Hepatic stellate cell (primary cell): ENCODE measurements around the gene ARMC7.
A peak's percentile ranks its signal among the peaks of the same experiment; 100 is the strongest.
"Not testable (repeated sequence)": the region's sequence is repeated elsewhere in the genome, so short reads cannot be mapped to it uniquely, and the experiment has no call there.

ENCODE experiments used
- DNase-seq: peaks from one replicate; pipeline ENCODE4 v3.0.0; 2011; ENCODE audit warnings: low spot score

ARMC7 gene

DNA sequence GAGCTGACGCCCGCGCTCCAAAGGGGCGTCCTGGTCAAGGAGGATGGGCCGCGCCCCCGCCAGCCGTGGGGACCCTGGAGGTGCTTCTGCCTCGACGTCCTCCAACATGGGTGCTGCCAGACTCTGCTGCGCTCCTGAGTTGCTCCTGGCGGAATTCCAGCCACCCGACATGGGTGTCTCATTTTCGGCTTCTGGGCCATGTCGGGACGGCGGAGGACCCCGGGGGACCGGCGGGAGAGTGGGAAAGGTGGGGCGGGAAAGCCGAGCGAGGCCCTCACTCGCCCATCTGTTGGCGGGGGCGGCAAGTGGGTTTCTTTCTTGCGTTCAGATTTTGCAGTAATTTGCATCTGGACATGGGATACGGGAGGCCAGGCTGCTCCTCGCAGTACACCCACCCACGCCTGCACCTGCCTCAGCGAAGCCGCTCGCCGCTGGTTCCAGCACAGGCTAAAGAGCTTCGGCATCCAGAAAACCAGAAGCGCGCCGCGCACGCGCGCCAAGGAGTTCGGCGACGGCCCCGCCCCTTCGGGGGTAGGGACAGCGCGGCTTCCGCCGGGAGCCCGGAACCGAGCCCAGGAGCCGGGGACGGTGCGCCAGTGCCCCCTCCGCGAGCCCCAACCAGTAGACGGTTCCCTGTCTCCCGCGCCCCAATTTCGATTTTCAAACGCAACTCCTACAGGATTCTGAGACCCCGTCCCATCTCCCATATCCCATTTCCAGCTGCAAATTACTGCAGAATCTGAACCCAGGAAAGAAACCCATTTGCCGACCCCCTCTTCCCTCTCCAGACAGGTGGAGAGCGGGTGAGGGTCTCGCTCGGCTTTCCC, at the start of gene ARMC7:
Gene ARMC7 (plus strand): TSS at position 563 of the 827 bp plus-strand sequence. CDS start 320 bp downstream, outside the sequence.
- DNase-seq, result peak; percentile 98

DNA sequence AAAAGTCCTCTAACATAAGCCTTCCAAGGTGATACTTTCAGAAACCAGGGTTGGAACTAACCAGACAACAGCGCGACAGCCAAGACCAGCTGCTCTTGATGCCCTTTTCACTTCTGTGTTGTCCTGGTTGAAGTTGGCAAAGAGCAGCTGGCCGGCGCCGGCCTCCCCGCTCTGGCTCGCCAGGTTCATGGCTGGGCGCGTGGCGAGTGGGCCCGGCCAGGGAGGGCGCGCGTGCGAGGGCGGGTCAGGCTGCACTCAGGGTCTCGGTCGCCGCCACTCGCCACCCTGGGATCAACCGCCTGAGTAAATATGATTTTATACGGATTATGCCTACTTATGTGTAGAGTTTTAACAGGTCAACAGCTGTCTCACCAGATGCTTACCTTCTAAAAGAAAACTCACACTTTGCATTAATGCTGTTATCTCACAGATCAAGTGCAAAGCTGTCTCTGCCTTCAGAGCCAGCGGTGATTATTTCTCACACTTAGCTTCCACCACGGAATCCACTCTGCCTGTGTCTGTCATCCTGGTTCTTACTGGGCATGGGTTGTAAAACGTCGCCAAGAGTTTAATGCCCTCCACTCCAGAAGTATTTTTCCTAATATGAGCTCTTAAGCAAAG, 49.2 kb upstream of the ARMC7 start:
- no peak for DNase-seq

DNA sequence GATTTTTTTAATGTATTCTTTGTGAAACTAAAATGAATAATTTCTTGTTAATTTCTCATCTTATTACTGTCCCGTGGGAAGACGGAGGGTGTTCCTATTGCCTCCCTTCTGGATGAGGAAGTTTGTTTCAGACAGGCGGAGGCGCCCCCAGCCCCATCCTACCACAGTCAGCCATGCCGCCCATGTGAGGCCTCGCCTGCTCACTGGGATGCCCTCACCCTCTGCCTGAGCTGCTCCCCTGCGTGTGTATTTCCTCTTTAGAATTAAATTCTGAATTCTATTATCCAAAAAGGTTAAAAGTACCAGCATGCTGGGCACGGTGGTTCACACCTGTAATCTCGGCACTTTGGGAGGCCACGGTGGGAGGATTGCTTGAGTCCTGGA, 48.7 kb upstream of the ARMC7 start:
- no peak for DNase-seq

DNA sequence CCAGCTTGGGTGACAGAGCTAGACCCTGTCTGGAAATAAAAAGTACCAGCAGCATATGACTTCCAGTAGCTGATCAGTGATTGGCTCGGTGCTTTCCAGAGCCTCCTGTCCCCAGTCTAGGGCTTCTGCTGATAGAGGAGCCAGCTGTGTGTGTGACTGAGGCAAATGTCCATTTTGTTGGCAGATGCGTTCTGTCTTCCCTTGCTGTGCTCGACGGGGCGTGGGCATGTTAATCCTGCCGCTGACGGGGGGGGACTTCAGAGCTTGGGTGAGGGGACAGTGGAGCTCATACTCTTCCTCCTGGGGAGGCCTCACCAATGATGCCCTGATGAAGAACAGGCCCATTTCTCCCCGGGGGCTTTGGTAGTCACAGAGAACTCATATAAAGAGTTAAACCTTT, 48.2 kb upstream of the ARMC7 start:
- DNase-seq, result no peak

DNA sequence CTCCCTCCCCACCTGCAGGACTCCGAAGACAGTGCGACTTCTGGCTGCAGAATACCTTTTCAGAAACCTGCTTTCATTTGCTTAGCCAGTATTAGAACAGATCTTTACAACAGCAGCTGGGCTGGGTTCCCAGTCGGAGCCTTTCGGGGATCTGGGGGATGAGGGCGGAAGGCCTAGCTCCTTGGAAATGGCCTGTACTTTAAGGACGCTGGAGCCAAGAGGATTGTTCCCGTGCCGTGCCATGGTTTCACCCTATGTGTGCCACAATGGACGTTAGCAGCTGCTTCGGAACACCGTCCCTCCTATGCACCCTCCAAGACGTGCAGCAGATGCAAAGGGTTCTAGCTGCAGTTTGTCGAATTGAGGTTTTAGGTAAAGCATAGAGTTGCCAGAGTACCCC, 46.6 kb upstream of the ARMC7 start:
- DNase-seq, result no peak

DNA sequence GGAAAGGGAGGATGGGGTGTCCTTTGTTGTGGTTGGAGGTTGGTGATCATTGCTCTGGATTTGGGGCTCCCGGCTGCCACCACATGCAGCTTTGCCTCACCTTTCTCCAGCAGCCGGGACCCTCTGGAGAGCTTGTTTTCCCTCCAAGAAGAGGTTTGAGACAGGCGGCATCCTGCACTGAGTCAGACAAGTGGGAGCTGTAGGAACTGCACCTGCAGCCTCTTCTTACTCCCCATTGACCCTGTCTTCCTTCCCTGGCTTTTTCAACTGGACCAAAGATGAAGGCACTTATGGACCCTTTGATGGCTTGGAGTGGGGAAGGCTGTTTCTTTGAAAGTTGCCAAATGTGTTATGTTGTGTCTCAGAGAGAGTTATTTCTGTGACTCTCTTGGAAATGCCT, 46.1 kb upstream of the ARMC7 start:
- no peak for DNase-seq

DNA sequence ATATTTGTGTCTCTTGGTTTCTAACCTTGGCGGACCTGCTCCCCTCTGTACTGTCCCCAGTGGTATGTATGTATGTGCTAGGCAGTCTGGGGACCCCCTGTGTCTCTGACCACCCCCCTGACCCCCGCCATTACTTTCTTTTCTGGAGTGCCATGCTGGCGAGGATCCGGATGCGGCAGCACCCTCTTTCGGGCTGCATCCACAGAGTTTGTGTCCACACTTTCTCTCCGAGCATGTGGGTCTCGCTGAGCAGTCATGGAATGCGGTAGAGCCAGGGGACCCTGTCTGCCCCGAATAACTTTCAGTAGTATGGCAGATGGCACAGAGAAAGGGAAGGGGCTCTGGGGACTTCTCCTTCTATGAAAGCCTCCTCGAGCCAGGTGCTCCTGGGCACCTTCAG, 45.7 kb upstream of the ARMC7 start:
- DNase-seq, result no peak

DNA sequence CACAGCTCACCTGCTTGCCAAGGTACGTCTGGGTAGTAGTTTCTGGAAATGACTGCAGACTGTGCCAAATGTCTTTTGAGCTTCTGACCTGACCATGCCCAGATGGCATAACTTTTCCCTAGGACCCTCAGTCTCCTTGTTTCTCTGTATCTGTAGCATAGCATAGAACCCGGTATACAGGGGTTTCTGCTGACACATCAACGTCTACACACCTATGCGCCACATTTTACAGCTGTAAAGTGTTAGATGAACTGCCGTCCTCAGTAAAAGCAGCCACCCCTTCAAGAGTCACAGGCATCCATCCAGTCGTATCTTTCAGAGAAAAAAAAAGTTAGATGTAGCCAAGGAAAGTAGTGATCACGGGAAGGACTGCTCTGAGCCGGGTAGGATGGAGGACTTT, 45.3 kb upstream of the ARMC7 start:
- DNase-seq, result no peak

DNA sequence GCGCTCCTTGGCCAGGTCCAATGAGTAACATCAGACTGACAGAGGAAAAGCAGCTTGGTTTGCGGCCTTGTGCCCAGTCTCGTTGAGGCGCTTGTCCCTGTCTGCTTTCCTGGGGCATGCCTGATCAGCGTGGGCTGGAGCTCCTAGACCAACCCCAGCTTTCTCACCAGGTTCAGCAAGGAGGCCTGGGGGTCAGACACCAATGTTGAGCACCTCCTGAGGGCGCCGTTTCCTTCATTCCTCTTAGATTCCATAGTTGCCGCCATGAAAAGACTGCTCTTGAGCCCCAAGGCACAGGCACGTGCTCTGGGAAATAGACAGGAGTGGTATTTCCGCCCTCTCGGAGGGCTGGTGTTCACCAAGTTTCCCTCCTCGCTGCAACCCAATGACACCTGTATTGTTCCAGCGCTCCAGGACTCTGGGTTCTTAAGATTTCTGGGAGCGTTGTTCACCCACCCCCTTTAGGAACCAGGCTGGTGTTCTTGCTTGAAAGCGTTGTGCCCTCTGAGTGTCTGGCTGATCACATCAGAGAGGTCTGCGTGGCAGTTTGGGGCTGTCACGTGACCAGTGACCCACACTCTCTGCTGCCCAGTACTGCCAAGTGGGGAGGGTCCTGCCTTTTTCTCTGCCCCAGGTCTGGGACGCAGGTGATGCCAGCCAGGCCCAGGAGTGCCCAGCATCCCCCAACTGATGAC, 44.8 kb upstream of the ARMC7 start:
- DNase-seq, result no peak

DNA sequence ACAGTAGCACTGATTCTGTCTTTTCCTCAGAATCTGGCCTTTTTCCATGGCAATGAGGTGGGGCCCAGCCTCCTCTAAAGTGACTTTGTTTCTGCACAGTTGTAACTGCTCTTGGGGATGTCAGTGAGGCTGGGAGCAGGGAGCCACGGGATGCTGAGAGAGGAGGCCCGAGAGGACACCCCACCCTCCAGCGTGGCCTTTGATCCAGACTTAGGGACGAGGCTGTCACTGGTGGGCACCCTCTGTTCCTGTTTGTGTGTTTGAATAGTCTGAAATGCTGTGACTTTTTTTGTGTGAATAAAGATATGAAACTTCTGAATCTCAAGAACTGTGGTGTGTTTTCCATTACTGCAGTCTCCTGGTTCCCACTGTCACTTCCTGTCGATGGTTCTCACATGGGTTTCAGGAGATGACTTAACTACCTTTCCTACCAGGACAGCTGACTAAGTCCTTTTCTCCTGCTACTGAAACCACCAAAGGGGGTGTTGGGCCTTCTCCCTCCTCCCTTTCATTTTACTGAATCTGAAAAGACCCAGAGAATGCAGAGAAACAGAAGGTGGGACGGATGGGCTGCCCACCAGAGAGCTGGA, 44.1 kb upstream of the ARMC7 start:
- no peak for DNase-seq

DNA sequence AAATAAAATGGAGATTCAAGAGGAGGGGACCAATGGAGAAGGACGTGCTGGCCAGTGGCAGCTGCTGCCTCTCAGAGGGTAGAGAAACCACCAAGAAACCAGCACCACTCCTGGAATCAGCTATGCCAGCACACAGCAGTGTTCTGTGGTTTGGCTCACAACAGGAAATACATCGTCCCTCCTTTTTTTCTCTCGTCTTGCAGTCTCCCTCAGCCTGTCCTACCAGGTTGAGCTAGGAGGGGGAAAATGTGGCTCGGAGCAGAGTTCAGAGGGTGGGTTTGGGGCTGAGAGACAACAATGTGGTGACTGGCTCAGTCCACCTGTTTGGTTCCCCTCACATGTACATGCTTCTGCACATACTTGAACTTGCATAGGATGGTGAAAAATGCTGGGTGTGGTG, 41.9 kb upstream of the ARMC7 start:
- no peak for DNase-seq

DNA sequence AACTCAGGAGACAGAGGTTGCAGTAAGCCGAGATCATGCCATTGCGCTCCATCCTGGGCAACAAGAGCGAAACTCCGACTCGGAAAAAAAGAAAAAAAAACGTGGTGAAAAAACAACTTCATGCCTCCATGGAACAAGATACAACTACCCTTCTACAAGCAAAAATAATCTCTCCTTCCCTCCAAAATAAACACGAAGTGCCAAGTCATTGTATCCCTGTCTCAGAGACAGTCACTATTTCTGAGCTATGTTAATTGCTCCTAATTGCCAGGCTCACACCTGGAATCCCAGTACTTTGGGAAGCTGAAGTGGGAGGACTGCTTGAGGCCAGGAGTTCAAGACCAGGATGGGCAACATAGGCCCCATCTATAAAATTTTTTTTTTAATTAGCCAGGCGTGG, 41.0 kb upstream of the ARMC7 start:
- no peak for DNase-seq

DNA sequence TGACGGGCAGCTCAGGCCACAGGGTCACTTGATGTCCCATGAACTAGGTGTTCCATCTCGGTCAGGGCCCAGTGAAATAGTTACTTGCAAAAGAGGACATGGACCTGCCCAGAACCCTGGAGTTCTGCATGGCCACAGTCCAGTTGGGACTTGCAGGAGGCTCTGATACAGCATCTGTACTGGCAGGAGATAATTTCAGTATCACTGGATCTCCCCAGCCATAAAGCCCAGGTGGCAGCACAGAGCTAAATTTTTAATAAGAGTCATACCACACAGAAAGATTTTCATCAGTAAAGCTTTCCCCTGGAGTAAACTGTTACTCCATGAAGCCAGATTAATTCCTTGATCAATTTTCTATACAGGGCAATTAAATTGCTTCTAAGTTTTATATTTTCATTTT, 40.0 kb upstream of the ARMC7 start:
- DNase-seq, result peak; percentile 70

DNA sequence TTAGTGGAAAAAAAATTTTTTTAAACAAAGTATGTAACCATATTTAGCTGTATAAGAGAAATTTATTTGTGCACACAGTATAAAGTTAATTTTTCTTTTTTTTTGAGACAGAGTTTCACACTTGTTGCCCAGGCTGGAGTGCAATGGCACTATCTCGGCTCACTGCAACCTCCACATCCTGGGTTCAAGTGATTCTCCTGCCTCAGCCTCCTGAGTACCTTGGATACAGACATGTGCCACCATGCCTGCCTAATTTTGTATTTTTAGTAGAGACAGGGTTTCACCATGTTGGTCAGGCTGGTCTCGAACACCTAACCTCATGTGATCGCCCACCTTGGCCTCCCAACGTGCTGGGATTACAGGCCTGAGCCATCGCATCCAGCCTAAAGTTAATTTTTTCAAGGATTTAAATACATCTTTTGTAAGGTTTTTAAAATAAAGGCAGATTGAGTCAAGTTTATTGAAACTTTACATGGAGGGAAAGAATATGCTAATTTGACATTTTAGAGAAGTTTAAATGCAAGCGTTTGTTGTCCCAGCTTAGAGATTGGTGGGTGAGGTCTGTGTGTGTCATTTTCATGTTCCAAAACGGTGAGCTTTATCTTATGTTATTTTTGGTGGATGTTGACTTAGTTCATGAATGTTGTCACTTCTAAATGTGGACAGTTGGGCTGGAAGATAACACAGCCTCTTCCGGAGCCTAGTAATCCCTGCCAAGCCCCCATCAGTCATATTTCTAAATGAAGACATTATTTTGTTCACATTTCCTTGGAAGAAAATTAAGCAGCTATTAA, 38.1 kb upstream of the ARMC7 start:
- DNase-seq, result not testable (repeated sequence)

DNA sequence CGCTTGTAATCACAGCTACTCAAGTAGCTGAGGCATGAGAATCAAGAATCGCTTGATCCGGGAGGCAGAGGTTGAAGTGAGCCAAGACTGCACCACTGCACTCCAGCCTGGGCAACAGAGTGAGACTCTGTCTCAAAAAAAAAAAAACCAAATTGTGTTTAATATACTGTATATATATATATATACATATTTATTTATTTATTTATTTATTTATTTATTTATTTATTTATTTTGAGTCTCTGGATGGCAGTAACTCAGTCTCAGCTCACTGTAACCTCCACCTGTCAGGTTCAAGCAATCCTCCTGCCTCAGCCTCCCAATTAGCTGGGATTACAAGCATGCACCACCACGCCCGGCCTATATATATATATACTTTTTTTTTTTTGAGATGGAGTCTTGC, 36.9 kb upstream of the ARMC7 start:
- not testable (repeated sequence) for DNase-seq

DNA sequence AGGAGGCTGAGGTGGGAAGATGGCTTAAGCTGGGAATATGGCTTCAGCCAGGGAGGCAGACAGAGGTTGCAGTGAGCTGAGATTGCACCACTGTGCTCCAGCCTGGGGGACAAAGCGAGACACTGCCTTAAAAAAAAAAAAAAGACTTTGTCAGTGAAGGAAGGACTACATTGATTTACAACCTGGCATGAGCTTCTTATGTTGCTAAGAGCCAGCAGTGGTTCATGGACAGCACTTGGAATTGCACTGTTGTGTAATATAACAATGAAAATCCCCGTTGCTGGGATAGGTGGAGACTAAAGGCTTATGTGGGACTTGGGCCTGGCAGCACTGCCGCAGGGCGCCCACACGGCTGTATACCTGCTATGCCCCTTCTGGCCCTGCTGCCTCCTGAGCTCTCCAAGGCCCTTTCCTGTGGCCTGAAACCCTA, 36.1 kb upstream of the ARMC7 start:
- no peak for DNase-seq

DNA sequence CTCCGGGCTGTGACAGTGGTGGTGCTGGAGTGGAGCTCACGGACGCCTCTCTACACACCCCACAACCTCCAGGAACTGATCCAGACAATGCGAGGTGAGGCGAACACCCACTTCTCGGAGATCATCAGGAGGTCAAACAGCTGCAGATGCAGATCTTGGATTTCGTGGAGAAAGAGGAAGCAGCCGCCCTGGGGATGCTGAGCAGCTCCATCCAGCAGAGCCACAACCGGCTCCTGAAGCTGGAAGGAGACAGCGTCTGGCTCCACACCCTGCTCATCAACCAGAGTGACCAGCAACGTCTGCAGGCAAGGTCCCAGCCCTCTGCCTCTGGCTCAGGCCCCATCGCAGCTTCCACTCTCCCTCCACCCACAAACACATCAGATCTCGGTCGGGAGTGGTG, 35.2 kb upstream of the ARMC7 start:
- DNase-seq, result no peak

DNA sequence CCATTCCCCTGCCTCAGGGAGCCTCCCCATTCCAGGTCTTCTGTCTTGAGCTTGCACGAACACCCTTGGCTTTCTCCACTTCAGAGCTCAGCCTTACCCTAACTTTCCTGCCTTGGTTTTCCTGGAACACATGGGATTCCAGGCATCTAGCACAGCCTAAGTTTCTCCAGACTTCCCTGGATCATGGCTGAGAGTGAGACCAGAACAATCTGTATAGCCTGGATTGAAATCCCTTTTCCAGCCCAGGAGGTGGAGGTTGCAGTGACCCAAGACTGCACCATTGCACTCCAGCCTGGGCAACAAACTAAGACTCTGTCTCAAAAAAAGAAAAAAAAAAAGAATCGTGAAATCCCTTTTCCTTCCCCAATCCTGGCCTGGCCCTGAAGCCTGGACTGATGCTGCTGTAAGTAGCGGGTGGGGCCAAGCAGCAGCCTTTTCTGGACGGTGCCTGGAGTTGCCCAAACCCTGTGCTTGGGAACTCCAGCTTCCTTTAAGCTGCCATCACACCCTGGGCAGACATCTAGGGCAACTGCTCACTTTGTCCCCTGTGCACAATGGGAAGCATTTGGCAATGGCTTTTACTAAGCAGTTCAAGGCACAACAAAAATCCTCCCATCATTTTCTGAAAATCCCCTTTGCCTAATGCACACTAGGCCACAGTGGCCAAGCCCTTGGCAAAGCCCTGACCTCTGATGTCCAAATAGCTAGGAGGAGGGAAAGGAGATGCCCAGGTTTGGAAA, 34.0 kb upstream of the ARMC7 start:
- DNase-seq, result no peak

DNA sequence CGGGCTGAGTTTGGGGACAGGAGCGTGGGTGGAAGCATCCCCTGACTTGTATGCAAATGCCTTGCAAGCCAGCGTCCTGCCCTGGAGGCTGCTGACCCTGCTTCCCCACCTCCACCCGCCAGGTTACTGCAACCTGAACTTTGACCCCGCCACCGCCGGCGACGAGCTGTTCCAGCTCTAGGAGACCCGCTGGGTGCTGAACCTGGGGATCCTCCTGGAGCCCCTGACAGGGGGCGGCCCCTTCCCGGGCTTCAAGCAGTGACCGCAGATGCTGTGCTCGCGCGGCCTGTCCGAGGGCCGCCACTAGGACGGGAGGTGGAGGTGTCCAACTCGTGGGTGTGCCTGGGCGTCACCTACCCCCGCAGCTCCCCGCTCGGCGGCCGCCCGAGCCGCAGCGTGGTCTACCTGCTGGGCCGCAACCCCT, 32.7 kb upstream of the ARMC7 start:
- no peak for DNase-seq

DNA sequence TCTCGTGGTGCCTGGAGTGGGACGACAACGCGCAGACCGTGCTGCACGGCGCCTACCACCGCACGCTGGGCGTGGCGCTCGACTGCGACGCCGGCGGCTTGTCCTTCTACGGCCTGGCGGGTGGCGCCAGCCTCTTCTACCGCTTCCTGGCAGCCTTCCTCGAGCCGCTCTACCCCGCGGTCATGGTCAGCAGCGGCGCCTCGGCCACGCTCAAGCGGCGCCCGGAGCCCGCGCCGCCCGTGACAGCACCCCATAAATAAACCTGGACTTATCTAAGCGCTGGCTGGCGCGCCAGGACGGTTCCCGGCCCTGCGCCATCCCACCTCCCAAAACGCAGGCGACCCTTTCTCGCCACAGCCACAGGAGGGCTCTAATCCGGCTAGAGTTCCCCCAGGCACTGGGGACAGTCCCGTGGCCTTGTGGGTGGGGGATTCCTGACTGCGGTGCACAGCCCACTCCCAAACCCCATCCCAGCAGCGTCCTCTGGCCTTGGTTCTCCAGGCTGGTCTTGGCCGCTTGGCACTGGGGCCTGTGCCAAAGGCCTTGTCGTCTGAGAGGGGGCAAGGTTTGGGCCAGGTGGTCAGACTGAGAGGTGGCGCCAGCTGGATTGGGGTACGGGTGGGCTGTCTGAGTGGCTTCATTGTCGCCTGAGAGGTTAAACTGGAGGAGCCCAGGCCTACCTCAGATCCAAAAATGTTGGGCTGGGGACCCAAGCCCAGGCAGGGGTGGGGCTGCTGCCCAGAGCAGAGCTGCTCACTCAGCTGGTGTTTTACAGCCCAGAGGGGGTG, 32.1 kb upstream of the ARMC7 start:
- no peak for DNase-seq
